PFSK-1 (cell line): ENCODE measurements around the gene C1S.

Experiments used
- FOXP2 ChIP-seq: optimal IDR thresholded peaks from 2 replicates; pipeline ENCODE3; 2011; ENCODE audit warnings: borderline replicate concordance, control low read depth, inconsistent platforms; ENCODE audit not compliant: insufficient read depth; ENCODE audit errors: extremely low read length, extremely low read depth
- POLR2AphosphoS5 ChIP-seq: IDR thresholded peaks from 2 replicates; pipeline ENCODE4 v1.6.1; 2012; ENCODE audit warnings: low read depth, mild to moderate bottlenecking, control low read depth, low read length, moderate library complexity
- REST ChIP-seq, 2 experiments: IDR thresholded peaks; 2 replicates each; pipeline versions ENCODE4 v1.6.1 to v1.8.0; 2011 to 2012; ENCODE audit warnings: low read depth in 2 of 2, low read length in 2 of 2, control low read depth in 1 of 2, inconsistent platforms in 1 of 2, mild to moderate bottlenecking in 1 of 2, moderate library complexity in 1 of 2; ENCODE audit not compliant: insufficient read depth in 1 of 2
- SIN3A ChIP-seq: IDR thresholded peaks from 2 replicates; pipeline ENCODE4 v1.6.1; 2012; ENCODE audit warnings: mild to moderate bottlenecking, low read length, moderate library complexity, borderline replicate concordance; ENCODE audit not compliant: insufficient read depth
- TAF1 ChIP-seq: IDR thresholded peaks from 2 replicates; pipeline ENCODE4 v1.6.1; 2012; ENCODE audit warnings: low read length, control low read depth, borderline replicate concordance; ENCODE audit not compliant: insufficient read depth

- TF ChIP-seq POLR2AphosphoS5 = no peak
- no peak for TF ChIP-seq TAF1
- TF ChIP-seq SIN3A = no peak
- TF ChIP-seq REST (IDR thresholded peaks at IDR 0.05; ENCODE audit: insufficient read depth in 1 of 2, low read depth in 2 of 2, low read length in 2 of 2) = no peak
- TF ChIP-seq FOXP2 = no peak
These were observed 620 bp downstream of the C1S start for GRCh38 chr12:7061138-7061537.
